Body of pancreas (tissue), 4 donors: Measurements from ENCODE around the gene TNIK.

Experiments used
- CTCF ChIP-seq, 7 experiments: fragments of 450-650 bp in 4 of 7; fragments of 200-600 bp in 3 of 7; sonication (generic) in 3 of 7; IDR thresholded peaks; one replicate each; pipeline ENCODE4 v1.5.1; 2016 to 2019; ENCODE audit warnings: antibody characterized with exemption in 7 of 7
- POLR2A ChIP-seq, 3 donors: fragments of 450-650 bp; IDR thresholded peaks; one replicate each; pipeline ENCODE4 v1.6.1; 2016; ENCODE audit warnings: antibody characterized with exemption in 3 of 3, mild to moderate bottlenecking in 2 of 3

GRCh38 chr3:171397089-171397488 lies 63.1 kb downstream of the TNIK start:
- TF ChIP-seq CTCF (IDR thresholded peaks at IDR 0.05) = no peak
- no peak for TF ChIP-seq POLR2A (IDR thresholded peaks at IDR 0.05)
